Adipocyte (in vitro differentiated cells): ENCODE results near the gene LGI2.
"Not testable (repeated sequence)": the region's sequence is repeated elsewhere in the genome, so short reads cannot be mapped to it uniquely, and the experiment has no call there.

Experiments used
- DNase-seq: peaks from one replicate; pipeline ENCODE4 v3.0.0-alpha.2; 2015; ENCODE audit warnings: low read depth
- H3K27me3 ChIP-seq: replicated peaks from 2 replicates; pipeline ENCODE4 v1.7.0; 2013; ENCODE audit warnings: mild to moderate bottlenecking, low read length, moderate library complexity; ENCODE audit not compliant: control insufficient read depth, insufficient read depth
- H3K36me3 ChIP-seq: 2 replicates; pipeline ENCODE4 v1.7.0; 2013; ENCODE audit warnings: low read length, mild to moderate bottlenecking, moderate library complexity; ENCODE audit not compliant: control insufficient read depth, insufficient read depth, severe bottlenecking
- H3K4me1 ChIP-seq: 2 replicates; pipeline ENCODE4 v1.7.0; 2013; ENCODE audit warnings: mild to moderate bottlenecking, low read length, moderate library complexity; ENCODE audit not compliant: control insufficient read depth, insufficient read depth
- H3K4me3 ChIP-seq: 2 replicates; pipeline ENCODE4 v1.7.0; 2013; ENCODE audit warnings: mild to moderate bottlenecking, low read length, moderate library complexity
- H3K9ac ChIP-seq: 2 replicates; pipeline ENCODE4 v1.7.0; 2013; ENCODE audit warnings: mild to moderate bottlenecking, low read length, moderate library complexity
- H3K9me3 ChIP-seq: 2 replicates; pipeline ENCODE4 v1.7.0; 2013; ENCODE audit warnings: mild to moderate bottlenecking, low read length, moderate library complexity; ENCODE audit not compliant: control insufficient read depth

The LGI2 gene

DNA sequence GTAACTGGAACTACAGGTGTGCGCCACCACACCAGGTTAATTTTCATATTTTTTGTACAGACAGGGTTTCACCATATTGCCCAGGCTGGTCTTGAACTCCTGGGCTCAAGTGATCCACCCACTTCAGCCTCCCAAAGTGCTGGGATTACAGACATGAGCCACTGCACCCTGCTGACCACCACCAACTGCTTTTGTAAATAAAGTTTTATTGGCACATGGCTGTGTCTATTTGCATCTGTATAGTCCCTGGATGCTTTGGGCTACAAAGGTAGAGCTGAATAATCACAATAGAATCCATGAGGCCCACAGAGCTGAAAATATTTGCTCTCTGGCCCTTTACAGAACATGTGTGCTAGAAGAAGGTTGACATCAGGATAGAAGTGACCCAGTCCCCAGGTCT, 33.7 kb upstream of the LGI2 start:
- not testable (repeated sequence) for H3K9me3 ChIP-seq, H3K9ac ChIP-seq, H3K4me1 ChIP-seq, H3K36me3 ChIP-seq, H3K27me3 ChIP-seq, H3K4me3 ChIP-seq, DNase-seq

- H3K9ac ChIP-seq, result no peak overlapping the region
- no peaks in the 10 kb centered on the region for H3K4me1 ChIP-seq
- no peaks in the 10 kb centered on the region for H3K36me3 ChIP-seq
- DNase-seq, result no peak
- no peaks in the 10 kb centered on the region for H3K9me3 ChIP-seq
- no peaks in the 10 kb centered on the region for H3K27me3 ChIP-seq
- no peak overlapping the region for H3K4me3 ChIP-seq
Observed at GRCh38 chr4:25063116-25063515, 32.4 kb upstream of the LGI2 start.

DNA sequence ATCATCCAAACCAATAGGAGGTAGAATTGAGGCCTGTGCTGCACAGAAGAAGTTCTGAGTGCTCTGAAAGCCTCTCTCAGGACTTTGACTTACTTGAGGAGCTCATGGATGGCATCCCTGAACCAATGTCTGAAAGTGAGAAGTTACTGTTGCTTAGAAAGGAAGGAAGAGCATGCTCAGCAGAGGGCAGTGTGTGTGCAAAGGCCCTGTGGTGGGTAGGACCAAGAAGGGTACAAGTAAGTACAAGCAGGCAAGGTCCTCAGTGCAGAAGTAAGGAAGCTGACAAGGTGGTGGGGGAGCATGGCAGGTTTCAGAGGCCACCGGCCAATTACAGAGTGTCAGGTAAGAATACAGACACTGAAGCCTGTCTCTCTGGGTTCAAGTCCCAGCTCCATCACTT, 31.4 kb upstream of the LGI2 start:
- Histone ChIP-seq H3K4me1 (no peaks in the 10 kb centered on the region), H3K9ac (no peak overlapping the region), H3K27me3 (peaks cover 2% of the 10 kb centered on the region), H3K36me3 (no peaks in the 10 kb centered on the region), H3K4me3 (no peak overlapping the region), H3K9me3 (no peaks in the 10 kb centered on the region)
- no peak for DNase-seq

GRCh38 chr4:25061602-25062001, 30.9 kb upstream of the LGI2 start:
- peaks cover 2% of the 10 kb centered on the region for H3K27me3 ChIP-seq
- H3K4me3 ChIP-seq, result no peak overlapping the region
- no peak for DNase-seq
- no peaks in the 10 kb centered on the region for H3K36me3 ChIP-seq
- no peaks in the 10 kb centered on the region for H3K9me3 ChIP-seq
- no peaks in the 10 kb centered on the region for H3K4me1 ChIP-seq
- H3K9ac ChIP-seq, result no peak overlapping the region

DNA sequence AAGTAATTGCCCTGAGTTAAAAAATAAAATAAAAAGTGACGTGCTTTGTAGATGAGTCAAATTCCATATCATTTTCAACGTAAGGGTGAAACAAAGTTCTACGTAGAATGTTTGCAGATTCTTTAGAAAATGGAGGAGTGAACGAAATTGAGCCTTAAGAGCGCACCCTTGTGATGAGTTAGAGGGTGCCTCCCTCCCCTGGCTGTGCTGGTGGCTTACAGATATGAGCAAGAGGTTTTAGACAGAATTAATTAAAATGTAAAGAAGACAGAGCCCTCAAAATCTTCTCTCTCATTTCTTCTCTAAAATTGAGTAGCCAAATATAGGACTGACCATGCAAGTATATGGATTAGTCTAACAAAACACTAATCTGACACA, 30.2 kb upstream of the LGI2 start:
- H3K4me3 ChIP-seq, result no peak overlapping the region
- H3K4me1 ChIP-seq, result no peaks in the 10 kb centered on the region
- no peak overlapping the region for H3K9ac ChIP-seq
- H3K36me3 ChIP-seq, result no peaks in the 10 kb centered on the region
- H3K9me3 ChIP-seq, result no peaks in the 10 kb centered on the region
- H3K27me3 ChIP-seq, result peaks cover 2% of the 10 kb centered on the region
- DNase-seq, result no peak

- Histone ChIP-seq H3K9ac (no peak overlapping the region), H3K27me3 (peaks cover 2% of the 10 kb centered on the region), H3K4me3 (no peak overlapping the region), H3K36me3 (no peaks in the 10 kb centered on the region), H3K4me1 (no peaks in the 10 kb centered on the region), H3K9me3 (no peaks in the 10 kb centered on the region)
- DNase-seq, result no peak
Observed at GRCh38 chr4:25060241-25060962, 29.7 kb upstream of the LGI2 start.

DNA sequence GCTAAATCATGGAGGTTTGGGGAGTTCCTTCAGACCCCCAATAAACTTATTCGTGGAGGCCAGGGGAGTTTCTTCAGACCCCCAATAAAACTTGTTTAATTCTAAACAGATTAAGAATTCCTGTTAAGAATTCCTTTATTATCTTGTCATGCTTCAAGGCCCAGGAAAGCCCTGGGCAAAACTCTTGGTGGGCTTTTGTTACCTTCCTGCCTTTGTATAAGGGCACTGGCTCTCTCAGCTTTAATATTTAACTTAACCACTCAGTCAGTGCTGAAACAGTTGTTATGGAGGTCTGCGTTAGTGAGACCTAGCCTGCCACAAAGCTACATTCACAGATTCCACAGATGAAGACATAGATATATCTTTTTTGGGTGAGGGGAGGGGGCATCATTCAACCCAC, 29.0 kb upstream of the LGI2 start:
- no peaks in the 10 kb centered on the region for H3K4me1 ChIP-seq
- no peaks in the 10 kb centered on the region for H3K36me3 ChIP-seq
- no peak overlapping the region for H3K4me3 ChIP-seq
- H3K27me3 ChIP-seq, result peaks cover 2% of the 10 kb centered on the region
- H3K9ac ChIP-seq, result no peak overlapping the region
- H3K9me3 ChIP-seq, result no peaks in the 10 kb centered on the region
- no peak for DNase-seq

DNA sequence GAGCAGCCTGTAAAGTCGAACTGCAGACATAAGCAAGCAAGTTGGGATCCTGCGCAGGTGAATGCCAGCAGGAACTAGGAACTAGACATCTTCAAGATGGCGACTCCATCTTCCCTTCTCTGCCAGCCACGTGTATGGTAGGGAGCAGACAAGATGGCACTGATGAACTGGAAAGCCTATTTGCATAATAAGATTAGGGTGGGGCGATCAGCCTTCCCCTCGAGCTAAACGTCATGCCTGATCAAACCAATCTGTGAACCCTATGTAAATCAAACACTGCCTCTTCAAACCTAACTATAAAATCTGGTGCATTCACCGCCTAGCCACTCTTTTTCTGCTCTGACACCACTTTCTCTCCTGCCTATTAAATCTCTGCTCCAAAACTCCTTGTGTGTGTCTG, 28.1 kb upstream of the LGI2 start:
- no peak for DNase-seq
- no peaks in the 10 kb centered on the region for H3K4me1 ChIP-seq
- H3K27me3 ChIP-seq, result peaks cover 5% of the 10 kb centered on the region
- no peak overlapping the region for H3K9ac ChIP-seq
- H3K9me3 ChIP-seq, result no peaks in the 10 kb centered on the region
- no peaks in the 10 kb centered on the region for H3K36me3 ChIP-seq
- H3K4me3 ChIP-seq, result no peak overlapping the region

- no peak for DNase-seq
- no peaks in the 10 kb centered on the region for H3K36me3 ChIP-seq
- no peaks in the 10 kb centered on the region for H3K4me1 ChIP-seq
- no peaks in the 10 kb centered on the region for H3K9me3 ChIP-seq
- peaks cover 5% of the 10 kb centered on the region for H3K27me3 ChIP-seq
- no peak overlapping the region for H3K9ac ChIP-seq
- H3K4me3 ChIP-seq, result no peak overlapping the region
Observed at GRCh38 chr4:25057299-25057698, 26.6 kb upstream of the LGI2 start.

DNA sequence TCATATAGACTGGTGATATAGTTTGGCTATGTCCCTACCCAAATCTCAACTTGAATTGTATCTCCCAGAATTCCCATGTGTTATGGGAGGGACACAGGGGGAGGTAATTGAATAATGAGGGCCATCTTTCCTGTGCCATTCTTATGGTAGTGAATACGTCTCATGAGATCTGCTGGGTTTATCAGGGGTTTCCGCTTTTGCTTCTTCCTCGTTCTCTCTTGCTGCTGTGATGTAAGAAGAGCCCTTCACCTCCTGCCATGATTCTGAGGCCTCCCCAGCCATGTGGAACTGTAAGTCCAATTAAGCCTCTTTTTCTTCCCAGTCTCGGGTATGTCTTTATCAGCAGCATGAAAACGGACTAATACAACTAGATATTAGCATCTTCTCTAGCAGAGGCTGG, 21.3 kb upstream of the LGI2 start:
- not testable (repeated sequence) for H3K9ac ChIP-seq, H3K27me3 ChIP-seq, H3K4me1 ChIP-seq, H3K9me3 ChIP-seq, H3K4me3 ChIP-seq, DNase-seq, H3K36me3 ChIP-seq

DNA sequence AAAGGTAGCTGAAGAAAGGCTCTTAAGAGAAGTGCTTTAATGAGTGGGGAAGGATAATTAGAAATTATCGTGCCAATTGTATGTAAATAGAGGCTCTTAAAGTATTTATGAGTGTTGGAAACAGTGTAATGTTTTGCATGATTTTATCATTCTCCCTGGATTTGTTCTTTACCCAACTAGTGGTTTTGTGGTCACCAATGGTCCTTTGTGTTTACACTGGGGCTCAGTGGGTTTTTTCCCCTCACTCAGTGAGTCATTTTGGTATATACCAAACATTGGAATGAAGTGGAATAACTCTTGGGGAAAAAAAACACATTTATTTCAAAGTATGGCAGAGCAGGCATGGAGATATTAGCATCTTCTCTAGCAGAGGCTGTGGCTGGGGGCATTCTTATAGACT, 20.8 kb upstream of the LGI2 start:
- Histone ChIP-seq H3K9me3 (peaks cover 6% of the 10 kb centered on the region), H3K4me1 (no peaks in the 10 kb centered on the region), H3K9ac (no peak overlapping the region), H3K36me3 (no peaks in the 10 kb centered on the region), H3K4me3 (no peak overlapping the region), H3K27me3 (peaks cover 3% of the 10 kb centered on the region)
- DNase-seq, result no peak

DNA sequence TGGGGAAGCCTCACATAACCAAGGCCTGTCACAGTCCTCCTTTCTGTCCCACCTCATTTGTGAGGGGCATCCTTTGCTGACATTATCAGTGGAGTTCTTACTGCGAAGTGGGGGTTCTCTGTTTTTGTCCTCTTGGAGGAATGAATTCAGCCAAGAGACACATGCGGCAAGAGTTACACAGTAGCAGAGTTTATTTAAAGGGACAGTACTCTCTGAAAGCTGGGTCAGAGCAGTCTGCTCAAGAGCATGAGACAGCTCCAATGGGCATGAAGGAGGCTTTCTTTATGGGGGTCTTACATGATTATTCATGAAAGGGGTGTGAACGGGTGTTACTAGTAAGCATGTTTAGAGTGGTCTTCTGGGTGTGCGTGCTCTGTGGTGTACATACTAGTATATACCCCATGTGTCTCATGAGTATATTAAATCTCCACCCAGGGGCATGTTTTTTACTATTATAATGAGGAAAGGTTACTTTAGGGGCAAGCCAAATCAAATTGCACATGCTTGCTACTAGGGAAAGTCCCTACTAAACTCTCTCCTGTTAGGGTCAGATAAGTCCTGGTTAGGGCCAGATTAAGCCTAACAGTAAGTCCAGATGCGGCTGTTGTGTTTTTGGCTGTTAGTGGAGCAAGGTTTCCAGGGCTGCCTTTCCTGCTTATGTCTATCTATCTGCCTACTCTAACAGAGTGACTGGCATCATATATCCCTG, 19.8 kb upstream of the LGI2 start:
- no peak for DNase-seq
- H3K27me3 ChIP-seq, result peaks cover 6% of the 10 kb centered on the region
- no peaks in the 10 kb centered on the region for H3K4me1 ChIP-seq
- H3K9me3 ChIP-seq, result peaks cover 6% of the 10 kb centered on the region
- H3K4me3 ChIP-seq, result no peak overlapping the region
- H3K9ac ChIP-seq, result no peak overlapping the region
- H3K36me3 ChIP-seq, result no peaks in the 10 kb centered on the region
